Measurements from ENCODE around the gene PGLYRP4. TPM values are rescaled to one million over a fixed set of nuclear protein-coding genes. Genes with fewer than 3 reads are reported as not detected.

PGLYRP4 gene
- total and polyA plus RNA-seq, 2 of the 4 experiments (the other 2 are of a cell fraction) = not detected

GRCh38 chr1:153337980-153338853 lies 10.4 kb downstream of the PGLYRP4 start:
- no peaks in the 10 kb centered on the region for H3K79me1 ChIP-seq (ENCODE audit: low read depth in 1 of 2, low read length in 2 of 2)
- no peak overlapping the region for H3K27ac ChIP-seq (ENCODE audit: insufficient read depth, low read length)
- ATAC-seq (ENCODE audit: low read depth) (no peak), DNase-seq (no peak)
- H2AK9ac ChIP-seq (replicated peaks; ENCODE audit: low read depth, low read length, poor library complexity) = no peak overlapping the region
- H4K8ac ChIP-seq (ENCODE audit: low read depth in 2 of 2, low read length in 2 of 2) = no peak overlapping the region
- no peak overlapping the region for H2BK20ac ChIP-seq (ENCODE audit: low read depth, low read length)
- no peak overlapping the region for H4K5ac ChIP-seq (ENCODE audit: low read depth, low read length)
- POLR2A ChIA-PET (ENCODE audit: unreplicated experiment) = no interaction called here
- H3K9me1 ChIP-seq (ENCODE audit: insufficient read depth, low read length) = no peaks in the 10 kb centered on the region
- WGBS, 2 experiments (ENCODE audit: extremely low coverage in 2 of 2, insufficient read length in 1 of 2) = 39% methylated on average over 5 of the region's 8 CpGs; no CpG with 5 or more reads in 1 of the 2 experiments
- no peak overlapping the region for H3K23ac ChIP-seq (ENCODE audit: low read depth, low read length)
- no peak overlapping the region for H3K18ac ChIP-seq (ENCODE audit: low read depth, low read length)
- H4K91ac ChIP-seq (ENCODE audit: insufficient read depth, low read depth, low read length) = no peak overlapping the region
- no peak overlapping the region for H3K4me2 ChIP-seq (ENCODE audit: low read depth, low read length)
- H3K27me3 ChIP-seq (ENCODE audit: control insufficient read depth, insufficient read depth, low read length) = no peaks in the 10 kb centered on the region; the same call in 1 of the 2 replicates
- H2BK15ac ChIP-seq (ENCODE audit: low read depth, low read length) = no peak overlapping the region
- no peak overlapping the region for H3K56ac ChIP-seq (ENCODE audit: extremely low read depth, insufficient read depth, low read length)
- intact Hi-C loops (cut with micrococcal nuclease) = no loop called here
- no peaks in the 10 kb centered on the region for H3K4me1 ChIP-seq (ENCODE audit: control insufficient read depth, insufficient read depth, low read length)
- CTCF ChIA-PET = no interaction called here
- no peak overlapping the region for H3K4me3 ChIP-seq (ENCODE audit: insufficient read depth, low read depth, low read length)
- H4K20me1 ChIP-seq (ENCODE audit: insufficient read depth, low read length) = no peaks in the 10 kb centered on the region
- no peak overlapping the region for H3K14ac ChIP-seq (replicated peaks; ENCODE audit: low read depth, low read length)
- no peak overlapping the region for H3K9ac ChIP-seq (ENCODE audit: low read depth, low read length)
- H2BK5ac ChIP-seq (ENCODE audit: low read depth, low read length, poor library complexity, severe bottlenecking) = no peak overlapping the region
- no TSS peak for BruUV-seq (replicated peaks)
- no peak overlapping the region for H3K4ac ChIP-seq (ENCODE audit: low read depth, low read length)
- H2BK120ac ChIP-seq (ENCODE audit: low read depth, low read length) = no peak overlapping the region
- no peak overlapping the region for H2AFZ ChIP-seq (replicated peaks; ENCODE audit: low read length, poor library complexity)
- H3K36me3 ChIP-seq (ENCODE audit: control insufficient read depth, insufficient read depth, low read length) = no peaks in the 10 kb centered on the region
- in situ Hi-C loops (cut with MboI; ENCODE audit: low sequenced_read_pairs) = no loop called here
- no peaks in the 10 kb centered on the region for H3K9me3 ChIP-seq (ENCODE audit: control insufficient read depth, insufficient read depth, low read length)
- dilution Hi-C loops (cut with HindIII; ENCODE audit: low sequenced_read_pairs, unreplicated experiment) = no loop called here
- no peak overlapping the region for H2AK5ac ChIP-seq (ENCODE audit: low read depth, low read length)
- TF ChIP-seq CEBPB (IDR thresholded peaks at IDR 0.05; ENCODE audit: low read depth, low read length) = no peak
- no peak for TF ChIP-seq FOS (IDR thresholded peaks at IDR 0.05; ENCODE audit: low read depth, low read length)
- TF ChIP-seq SMC3 (IDR thresholded peaks at IDR 0.05; ENCODE audit: low read depth, low read length) = no peak
- no peak for TF ChIP-seq POLR2A (IDR thresholded peaks at IDR 0.05; ENCODE audit: low read depth, low read length)
- TF ChIP-seq NFE2L2 (IDR thresholded peaks at IDR 0.05; ENCODE audit: low read depth, low read length) = no peak
- TF ChIP-seq CTCF (conservative IDR thresholded peaks at IDR 0.05; ENCODE audit: low read depth, low read length) = no peak
- TF ChIP-seq RCOR1 (IDR thresholded peaks at IDR 0.05; ENCODE audit: insufficient replicate concordance, low read length) = no peak
- TF ChIP-seq RAD21 (IDR thresholded peaks at IDR 0.05; ENCODE audit: low read length) = no peak
- TF ChIP-seq ELK1 (IDR thresholded peaks at IDR 0.05; ENCODE audit: borderline replicate concordance, low read depth, low read length) = no peak
- TF ChIP-seq USF2 (IDR thresholded peaks at IDR 0.05; ENCODE audit: low read depth, low read length) = no peak
- no peak for TF ChIP-seq CHD1 (IDR thresholded peaks at IDR 0.05; ENCODE audit: low read depth, low read length)
- no peak for TF ChIP-seq MAZ (IDR thresholded peaks at IDR 0.05; ENCODE audit: borderline replicate concordance, low read depth, low read length)
- TF ChIP-seq MAFK (IDR thresholded peaks at IDR 0.05; ENCODE audit: low read depth, low read length) = no peak
- no peak for TF ChIP-seq RFX5 (IDR thresholded peaks at IDR 0.05; ENCODE audit: low read depth, low read length)
- TF ChIP-seq MXI1 (IDR thresholded peaks at IDR 0.05; ENCODE audit: borderline replicate concordance, low read depth, low read length) = no peak
